ENCODE measurements around the gene PGM1. TPM values are rescaled to one million over a fixed set of nuclear protein-coding genes. Genes with fewer than 3 reads are reported as not detected.

PGM1 gene
- polyA plus RNA-seq, 1 of the 3 experiments (the other 2 are of a cell fraction), result 20.7 TPM

DNA sequence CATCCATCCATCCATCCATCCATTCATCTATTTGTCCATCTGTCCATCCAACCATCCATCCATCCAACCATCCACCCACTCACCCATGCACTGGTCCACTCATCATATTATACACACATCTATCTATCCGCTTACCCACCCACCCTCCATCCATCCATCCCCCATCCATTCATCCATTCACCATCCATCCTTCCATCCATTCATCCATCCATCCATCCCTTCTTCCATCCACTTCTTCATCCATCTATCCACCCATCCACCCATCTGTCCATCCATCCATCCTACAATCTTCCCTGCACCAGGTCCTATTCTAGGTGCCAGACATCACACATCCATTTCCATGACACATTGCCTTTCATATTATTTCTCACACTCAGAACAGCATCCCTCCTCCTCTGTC, 93.5 kb downstream of the PGM1 start:
- CTCF ChIA-PET, result interaction anchor here (0.8 kb wide), 1 partner anchor 451 kb away, joined by 3 read pairs; no protein-coding TSS in a partner anchor
- 92% methylated on average over 1 of the region's 1 CpG for WGBS (ENCODE audit: low lambda C conversion rate)

DNA sequence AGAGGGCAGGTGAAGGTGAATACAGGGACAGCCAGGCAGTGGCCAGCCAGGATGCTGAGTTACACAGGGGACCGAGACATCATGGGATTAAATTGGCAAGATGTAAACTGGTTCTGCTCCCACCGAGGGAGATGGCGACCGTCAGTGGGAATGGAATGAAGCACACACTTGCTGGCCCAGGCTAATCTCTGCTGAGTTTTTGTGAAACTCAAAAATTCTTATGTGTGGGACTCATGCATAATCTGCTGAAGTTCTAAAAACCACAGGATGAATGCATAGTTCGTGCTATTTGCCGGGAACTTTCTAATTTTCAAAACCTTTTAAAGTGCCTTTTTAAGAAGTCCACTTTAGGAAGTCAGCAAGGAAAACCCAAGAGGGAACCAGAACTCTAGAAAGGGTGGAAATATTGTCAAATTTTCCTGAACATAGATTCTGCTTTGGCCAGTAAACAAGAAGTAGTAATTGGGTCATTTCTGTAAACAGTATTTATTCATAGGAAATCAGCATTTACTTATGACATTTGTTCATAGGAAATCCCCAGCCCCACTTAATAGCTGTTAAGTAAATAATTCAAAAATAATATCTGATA, 95.2 kb downstream of the PGM1 start:
- CTCF ChIA-PET, result interaction anchor here (2.3 kb wide), 1 partner anchor 555 kb away, joined by 10 read pairs; no protein-coding TSS in a partner anchor
- 85% methylated on average over 6 of the region's 6 CpGs for WGBS (ENCODE audit: low lambda C conversion rate)
- TF ChIP-seq JUND (IDR thresholded peaks at IDR 0.05) (no peak), RAD21 (IDR thresholded peaks at IDR 0.05; ENCODE audit: low read length) (no peak), NRF1 (IDR thresholded peaks at IDR 0.05; ENCODE audit: low read depth, low read length) (no peak), SIN3A (IDR thresholded peaks at IDR 0.05; ENCODE audit: borderline replicate concordance, low read depth, low read length) (no peak), GABPA (IDR thresholded peaks at IDR 0.05; ENCODE audit: low read depth) (no peak), POLR2AphosphoS5 (IDR thresholded peaks at IDR 0.05; ENCODE audit: low read depth, low read length) (no peak), MEF2A (IDR thresholded peaks at IDR 0.05; ENCODE audit: borderline replicate concordance, low read depth) (no peak), RFX5 (IDR thresholded peaks at IDR 0.05; ENCODE audit: low read length) (no peak), EZH2phosphoT487 (IDR thresholded peaks at IDR 0.05; ENCODE audit: borderline replicate concordance, low read depth) (no peak), TAF1 (IDR thresholded peaks at IDR 0.05; ENCODE audit: borderline replicate concordance, low read depth, low read length) (no peak), GATA2 (CRISPR knock-in tag; IDR thresholded peaks at IDR 0.05) (no peak), CHD2 (IDR thresholded peaks at IDR 0.05; ENCODE audit: low read length, partially characterized antibody) (no peak)
- TF ChIP-seq, protein P1, sequence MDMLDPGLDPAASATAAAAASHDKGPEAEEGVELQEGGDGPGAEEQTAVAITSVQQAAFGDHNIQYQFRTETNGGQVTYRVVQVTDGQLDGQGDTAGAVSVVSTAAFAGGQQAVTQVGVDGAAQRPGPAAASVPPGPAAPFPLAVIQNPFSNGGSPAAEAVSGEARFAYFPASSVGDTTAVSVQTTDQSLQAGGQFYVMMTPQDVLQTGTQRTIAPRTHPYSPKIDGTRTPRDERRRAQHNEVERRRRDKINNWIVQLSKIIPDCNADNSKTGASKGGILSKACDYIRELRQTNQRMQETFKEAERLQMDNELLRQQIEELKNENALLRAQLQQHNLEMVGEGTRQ (IDR thresholded peaks at IDR 0.05; ENCODE audit: borderline replicate concordance, low read depth, low read length), result no peak

More for the DNA sequence above, 93.5 kb downstream of the PGM1 start:
- POLR2A ChIA-PET, result no interaction called here
- Histone ChIP-seq H3K9me3 (no peaks in the 10 kb centered on the region), H3K9me2 (no peaks in the 10 kb centered on the region), H3K27me3 (ENCODE audit: insufficient read depth) (no peaks in the 10 kb centered on the region; the same call in 1 of the 2 replicates), H3K4me3 (ENCODE audit: low read depth in 2 of 2, low read length in 1 of 2) (no peak overlapping the region), H4K20me1 (ENCODE audit: insufficient read depth) (no peaks in the 10 kb centered on the region), H3K9ac (no peak overlapping the region), H3K36me3 (replicated peaks in 1 of 2; ENCODE audit: control insufficient read depth in 1 of 2, insufficient read depth in 2 of 2, low read length in 1 of 2) (no peaks in the 10 kb centered on the region), H3K27ac (ENCODE audit: low read depth in 2 of 2, low read length in 1 of 2) (no peak overlapping the region), H3K4me2 (no peak overlapping the region), H3K4me1 (ENCODE audit: control insufficient read depth in 1 of 2, insufficient read depth in 2 of 2, low read depth in 1 of 2, low read length in 1 of 2) (no peaks in the 10 kb centered on the region), H2AFZ (ENCODE audit: low read depth) (no peak overlapping the region), H3K79me2 (ENCODE audit: insufficient read depth) (no peaks in the 10 kb centered on the region), H3F3A (replicated peaks; ENCODE audit: insufficient read depth) (no peaks in the 10 kb centered on the region)
- TF ChIP-seq, protein P2, sequence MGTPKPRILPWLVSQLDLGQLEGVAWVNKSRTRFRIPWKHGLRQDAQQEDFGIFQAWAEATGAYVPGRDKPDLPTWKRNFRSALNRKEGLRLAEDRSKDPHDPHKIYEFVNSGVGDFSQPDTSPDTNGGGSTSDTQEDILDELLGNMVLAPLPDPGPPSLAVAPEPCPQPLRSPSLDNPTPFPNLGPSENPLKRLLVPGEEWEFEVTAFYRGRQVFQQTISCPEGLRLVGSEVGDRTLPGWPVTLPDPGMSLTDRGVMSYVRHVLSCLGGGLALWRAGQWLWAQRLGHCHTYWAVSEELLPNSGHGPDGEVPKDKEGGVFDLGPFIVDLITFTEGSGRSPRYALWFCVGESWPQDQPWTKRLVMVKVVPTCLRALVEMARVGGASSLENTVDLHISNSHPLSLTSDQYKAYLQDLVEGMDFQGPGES (IDR thresholded peaks at IDR 0.05; ENCODE audit: low read depth, low read length), result no peak
- TF ChIP-seq GABPA (IDR thresholded peaks at IDR 0.05; ENCODE audit: low read depth) (no peak), ELF1 (IDR thresholded peaks at IDR 0.05) (no peak), FOXM1 (IDR thresholded peaks at IDR 0.05; ENCODE audit: low read depth) (no peak), RAD21 (IDR thresholded peaks at IDR 0.05; ENCODE audit: low read length) (no peak), RCOR1 (IDR thresholded peaks at IDR 0.05; ENCODE audit: low read length) (no peak), NRF1 (IDR thresholded peaks at IDR 0.05; ENCODE audit: low read depth, low read length) (no peak), EP300 (IDR thresholded peaks at IDR 0.05; ENCODE audit: borderline replicate concordance in 1 of 2, low read depth in 1 of 2, low read length in 1 of 2) (no peak), MXI1 (IDR thresholded peaks at IDR 0.05; ENCODE audit: low read depth, low read length) (no peak), SMC3 (IDR thresholded peaks at IDR 0.05; ENCODE audit: low read depth, low read length) (no peak), RXRA (IDR thresholded peaks at IDR 0.05; ENCODE audit: borderline replicate concordance, low read depth) (no peak), JUND (IDR thresholded peaks at IDR 0.05) (no peak), RFX5 (IDR thresholded peaks at IDR 0.05; ENCODE audit: low read length) (no peak), TAF1 (IDR thresholded peaks at IDR 0.05; ENCODE audit: borderline replicate concordance, low read depth, low read length) (no peak), GATA2 (CRISPR knock-in tag; IDR thresholded peaks at IDR 0.05) (no peak)
- TF ChIP-seq, protein P1 (IDR thresholded peaks at IDR 0.05; ENCODE audit: borderline replicate concordance, low read depth, low read length), result no peak
- TF ChIP-seq, protein P3, sequence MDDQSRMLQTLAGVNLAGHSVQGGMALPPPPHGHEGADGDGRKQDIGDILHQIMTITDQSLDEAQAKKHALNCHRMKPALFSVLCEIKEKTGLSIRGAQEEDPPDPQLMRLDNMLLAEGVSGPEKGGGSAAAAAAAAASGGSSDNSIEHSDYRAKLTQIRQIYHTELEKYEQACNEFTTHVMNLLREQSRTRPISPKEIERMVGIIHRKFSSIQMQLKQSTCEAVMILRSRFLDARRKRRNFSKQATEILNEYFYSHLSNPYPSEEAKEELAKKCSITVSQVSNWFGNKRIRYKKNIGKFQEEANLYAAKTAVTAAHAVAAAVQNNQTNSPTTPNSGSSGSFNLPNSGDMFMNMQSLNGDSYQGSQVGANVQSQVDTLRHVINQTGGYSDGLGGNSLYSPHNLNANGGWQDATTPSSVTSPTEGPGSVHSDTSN (IDR thresholded peaks at IDR 0.05), result no peak
- TF ChIP-seq, protein P4, sequence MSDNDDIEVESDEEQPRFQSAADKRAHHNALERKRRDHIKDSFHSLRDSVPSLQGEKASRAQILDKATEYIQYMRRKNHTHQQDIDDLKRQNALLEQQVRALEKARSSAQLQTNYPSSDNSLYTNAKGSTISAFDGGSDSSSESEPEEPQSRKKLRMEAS (IDR thresholded peaks at IDR 0.05; ENCODE audit: low read depth), result no peak
- DNase-seq, result no peak

More for the DNA sequence above, 95.2 kb downstream of the PGM1 start:
- H3K4me2 ChIP-seq, result no peak overlapping the region
- H3K27ac ChIP-seq (ENCODE audit: low read depth in 2 of 2, low read length in 1 of 2), result no peak overlapping the region
- DNase-seq, result no peak
- H3K36me3 ChIP-seq (replicated peaks in 1 of 2; ENCODE audit: control insufficient read depth in 1 of 2, insufficient read depth in 2 of 2, low read length in 1 of 2), result no peaks in the 10 kb centered on the region
- H3K79me2 ChIP-seq (ENCODE audit: insufficient read depth), result no peaks in the 10 kb centered on the region
- POLR2A ChIA-PET, result no interaction called here
- H4K20me1 ChIP-seq (ENCODE audit: insufficient read depth), result no peaks in the 10 kb centered on the region
- no peaks in the 10 kb centered on the region for H3K9me3 ChIP-seq
- H3K9ac ChIP-seq, result no peak overlapping the region
- no peaks in the 10 kb centered on the region for H3F3A ChIP-seq (replicated peaks; ENCODE audit: insufficient read depth)
- no peaks in the 10 kb centered on the region; a peak in 1 of 4 replicates for H3K4me1 ChIP-seq (ENCODE audit: control insufficient read depth in 1 of 2, insufficient read depth in 2 of 2, low read depth in 1 of 2, low read length in 1 of 2)
- no peaks in the 10 kb centered on the region; the same call in 1 of the 2 replicates for H3K27me3 ChIP-seq (ENCODE audit: insufficient read depth)
- H2AFZ ChIP-seq (ENCODE audit: low read depth), result no peak overlapping the region
- H3K9me2 ChIP-seq, result no peaks in the 10 kb centered on the region
- H3K4me3 ChIP-seq (ENCODE audit: low read depth in 2 of 2, low read length in 1 of 2), result no peak overlapping the region
